Iris pigment epithelial cell (primary cell): ENCODE data around the gene CAMK2B.

Experiments
- DNase-seq: peaks from one replicate; pipeline ENCODE4 v3.0.0-alpha.2; 2011; ENCODE audit warnings: low read depth

The CAMK2B gene

GRCh38 chr7:44286618-44287487, 38.5 kb downstream of the CAMK2B start:
- no peak for DNase-seq

GRCh38 chr7:44286182-44286617, 39.2 kb downstream of the CAMK2B start:
- no peak for DNase-seq

GRCh38 chr7:44285561-44285960, 39.8 kb downstream of the CAMK2B start:
- no peak for DNase-seq

GRCh38 chr7:44284881-44285541, 40.4 kb downstream of the CAMK2B start:
- DNase-seq = no peak

GRCh38 chr7:44284216-44284615, 41.2 kb downstream of the CAMK2B start:
- no peak for DNase-seq

GRCh38 chr7:44283381-44284211, 41.8 kb downstream of the CAMK2B start:
- no peak for DNase-seq

GRCh38 chr7:44282601-44283171, 42.7 kb downstream of the CAMK2B start:
- DNase-seq = no peak

- DNase-seq = no peak
Observed at GRCh38 chr7:44281811-44282600, 43.4 kb downstream of the CAMK2B start.

- no peak for DNase-seq
Observed at GRCh38 chr7:44280993-44281721, 44.2 kb downstream of the CAMK2B start.

- no peak for DNase-seq
Observed at GRCh38 chr7:44280636-44280992, 44.8 kb downstream of the CAMK2B start.

GRCh38 chr7:44279731-44280505, 45.5 kb downstream of the CAMK2B start:
- no peak for DNase-seq

GRCh38 chr7:44279286-44279685, 46.1 kb downstream of the CAMK2B start:
- DNase-seq = no peak

GRCh38 chr7:44278451-44279161, 46.8 kb downstream of the CAMK2B start:
- DNase-seq = peak; percentile 20

GRCh38 chr7:44277851-44278250, 47.5 kb downstream of the CAMK2B start:
- peak; percentile 60 for DNase-seq

GRCh38 chr7:44277391-44277790, 48.0 kb downstream of the CAMK2B start:
- DNase-seq = no peak

- no peak for DNase-seq
Observed at GRCh38 chr7:44276571-44277221, 48.7 kb downstream of the CAMK2B start.

- DNase-seq = no peak
Observed at GRCh38 chr7:44275957-44276570, 49.3 kb downstream of the CAMK2B start.

- DNase-seq = no peak
Observed at GRCh38 chr7:44275146-44275545, 50.2 kb downstream of the CAMK2B start.
